Jurkat, Clone E6-1 (cell line): ENCODE measurements around the gene RAPGEF6.

Experiments used
- DNase-seq: peaks from one replicate; pipeline ENCODE4 v3.0.0-alpha.2; 2011; ENCODE audit warnings: low read depth, low spot score
- H3K4me3 ChIP-seq: 2 replicates; pipeline ENCODE4 v1.5.1; 2011; ENCODE audit warnings: mild to moderate bottlenecking, low read length, control low read depth, moderate library complexity

The RAPGEF6 gene

GRCh38 chr5:131563434-131564228, 71.4 kb downstream of the RAPGEF6 start:
- DNase-seq = no peak
- no peak overlapping the region for H3K4me3 ChIP-seq

GRCh38 chr5:131550606-131551005, 84.4 kb downstream of the RAPGEF6 start:
- DNase-seq = no peak
- H3K4me3 ChIP-seq = no peak overlapping the region

DNA sequence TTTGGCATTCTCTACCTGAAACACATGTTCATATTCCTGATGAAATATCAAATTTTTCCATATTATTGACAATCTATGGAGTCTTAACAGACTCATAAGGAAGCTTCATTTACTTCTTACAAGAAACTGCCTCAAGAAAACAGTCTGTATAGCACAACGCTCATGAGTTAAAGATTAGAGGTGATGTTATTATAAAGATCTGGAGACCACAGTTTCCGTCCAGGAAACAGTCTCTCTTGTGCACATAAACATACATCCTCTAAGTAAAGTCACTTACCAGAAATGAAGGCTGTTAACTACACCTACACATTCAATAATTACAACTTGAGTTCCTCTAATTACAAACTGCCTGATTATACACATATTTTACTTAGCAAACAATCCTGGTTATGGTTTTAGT, 86.9 kb downstream of the RAPGEF6 start:
- DNase-seq = peak; percentile 90

DNA sequence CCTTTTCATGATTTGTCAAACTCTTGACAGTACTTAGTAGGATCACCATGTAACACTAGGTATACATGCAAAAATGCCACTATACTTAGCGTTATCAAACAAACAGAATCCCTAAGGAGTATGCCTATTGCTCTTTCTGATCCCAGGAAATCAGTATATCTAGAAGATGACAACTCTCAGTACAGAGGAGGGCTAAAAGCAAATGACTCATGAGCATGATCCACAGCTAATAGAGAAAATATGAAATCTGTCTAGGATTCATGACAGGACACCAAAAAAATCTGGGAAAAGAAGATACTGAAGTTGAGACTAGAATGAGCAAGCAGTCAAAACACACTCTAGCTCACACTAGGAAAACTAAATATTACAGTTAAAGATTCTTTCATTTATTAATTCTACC, 89.2 kb downstream of the RAPGEF6 start:
- H3K4me3 ChIP-seq = no peak overlapping the region
- no peak for DNase-seq

More for the DNA sequence above, 86.9 kb downstream of the RAPGEF6 start:
- no peak overlapping the region for H3K4me3 ChIP-seq

DNA sequence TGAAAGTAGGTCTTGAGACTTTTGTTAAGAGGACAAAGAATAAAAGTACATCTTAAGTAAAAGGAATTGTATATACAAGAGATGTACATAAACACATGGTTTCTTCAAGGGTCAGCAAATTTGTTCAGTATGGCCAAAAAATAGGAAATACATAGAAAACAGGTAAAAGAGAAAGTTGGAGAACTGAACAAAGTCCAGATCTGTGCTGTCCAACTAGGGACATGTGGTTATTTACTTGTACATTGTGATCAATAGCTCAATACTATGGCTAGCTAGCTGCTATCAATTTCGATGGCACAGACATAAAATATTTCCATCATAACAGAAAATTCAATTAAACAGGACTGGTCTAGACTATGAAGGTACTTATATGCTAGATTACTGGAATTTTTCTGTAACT, 92.3 kb downstream of the RAPGEF6 start:
- no peak overlapping the region for H3K4me3 ChIP-seq
- DNase-seq = no peak

DNA sequence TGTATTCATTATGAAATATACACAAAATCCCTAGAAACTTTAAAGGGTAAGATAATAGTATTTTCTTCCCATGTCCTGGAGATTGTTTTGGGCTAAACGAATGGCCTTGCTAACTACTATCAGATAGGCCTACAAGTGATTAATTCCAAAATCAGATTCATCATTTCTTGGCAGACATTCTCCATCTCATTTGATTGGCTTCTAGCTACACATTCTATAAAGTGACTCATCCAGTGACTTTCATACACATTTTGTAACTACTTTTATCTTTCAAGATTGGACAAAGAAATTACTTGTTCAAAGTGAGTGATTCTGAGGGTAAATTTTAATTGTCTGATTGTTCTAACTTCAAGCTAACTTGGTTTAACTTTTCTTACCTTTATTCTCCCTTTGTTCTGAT, 93.3 kb downstream of the RAPGEF6 start:
- H3K4me3 ChIP-seq = no peak overlapping the region
- no peak for DNase-seq

DNA sequence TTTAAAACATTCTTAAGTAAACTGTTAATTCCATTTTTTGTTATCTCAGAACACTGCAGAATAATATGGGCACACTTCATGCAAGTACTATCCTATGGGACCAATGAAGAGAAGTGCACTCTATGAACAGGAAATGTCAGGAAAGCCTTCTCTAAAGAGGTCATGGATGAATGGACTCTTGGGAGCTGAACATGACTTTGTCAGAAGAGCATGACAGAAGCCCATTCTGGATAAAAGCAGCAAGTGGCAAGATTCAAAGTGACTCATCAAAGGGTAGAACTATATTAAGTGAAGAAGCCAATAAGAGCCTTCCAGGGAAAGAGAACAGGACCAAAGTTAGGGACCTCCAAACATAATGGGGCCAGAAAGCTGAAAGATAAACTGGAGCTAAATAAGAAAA, 94.0 kb downstream of the RAPGEF6 start:
- no peak for DNase-seq
- no peak overlapping the region for H3K4me3 ChIP-seq

DNA sequence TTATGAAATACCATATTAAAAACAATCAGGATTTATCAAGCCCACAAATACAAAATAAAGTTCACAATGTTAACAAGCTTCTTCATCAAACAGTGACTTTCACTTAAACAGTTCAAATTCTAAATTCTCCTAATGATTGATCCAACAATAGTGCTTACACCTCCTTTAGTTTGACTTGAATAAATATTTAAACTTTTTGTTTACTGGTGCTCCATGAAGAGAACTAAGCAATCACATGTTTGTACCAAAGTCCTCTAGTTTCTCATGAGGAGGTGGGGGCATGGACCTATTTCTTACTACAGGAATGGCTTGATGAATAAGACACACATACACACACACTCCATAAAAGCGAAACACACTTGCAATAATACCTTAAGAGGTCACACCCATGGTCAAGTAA, 95.8 kb downstream of the RAPGEF6 start:
- no peak for DNase-seq

GRCh38 chr5:131538177-131538593, 96.8 kb downstream of the RAPGEF6 start:
- no peak overlapping the region for H3K4me3 ChIP-seq
- DNase-seq = no peak

More for the DNA sequence above, 95.8 kb downstream of the RAPGEF6 start:
- no peak overlapping the region for H3K4me3 ChIP-seq

- H3K4me3 ChIP-seq = no peak overlapping the region
- DNase-seq = no peak
These were observed 98.1 kb downstream of the RAPGEF6 start for GRCh38 chr5:131536850-131537448.

- no peak overlapping the region for H3K4me3 ChIP-seq
- DNase-seq = no peak
These were observed 98.7 kb downstream of the RAPGEF6 start for GRCh38 chr5:131536211-131536826.

- DNase-seq = no peak
- H3K4me3 ChIP-seq = no peak overlapping the region
These were observed 100.1 kb downstream of the RAPGEF6 start for GRCh38 chr5:131534974-131535373.

DNA sequence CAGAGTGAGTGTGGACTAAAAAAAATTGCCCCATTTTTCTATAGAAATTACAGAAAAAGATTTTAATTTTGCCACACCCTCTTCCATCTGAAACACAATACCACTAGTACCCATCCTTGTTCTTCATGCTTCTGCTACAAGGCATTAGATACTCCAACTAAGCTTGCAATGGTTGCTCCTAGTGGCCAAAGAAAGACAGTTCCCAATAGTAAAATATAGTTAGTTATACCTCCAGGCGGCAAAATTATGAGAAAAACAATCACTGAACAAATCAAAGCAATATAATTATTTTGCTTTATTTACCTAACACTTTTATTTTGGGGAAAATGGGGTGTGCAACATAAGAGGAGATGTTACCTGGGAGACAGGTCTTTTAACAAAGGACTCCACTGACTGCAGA, 101.2 kb downstream of the RAPGEF6 start:
- DNase-seq = no peak
- H3K4me3 ChIP-seq = no peak overlapping the region

DNA sequence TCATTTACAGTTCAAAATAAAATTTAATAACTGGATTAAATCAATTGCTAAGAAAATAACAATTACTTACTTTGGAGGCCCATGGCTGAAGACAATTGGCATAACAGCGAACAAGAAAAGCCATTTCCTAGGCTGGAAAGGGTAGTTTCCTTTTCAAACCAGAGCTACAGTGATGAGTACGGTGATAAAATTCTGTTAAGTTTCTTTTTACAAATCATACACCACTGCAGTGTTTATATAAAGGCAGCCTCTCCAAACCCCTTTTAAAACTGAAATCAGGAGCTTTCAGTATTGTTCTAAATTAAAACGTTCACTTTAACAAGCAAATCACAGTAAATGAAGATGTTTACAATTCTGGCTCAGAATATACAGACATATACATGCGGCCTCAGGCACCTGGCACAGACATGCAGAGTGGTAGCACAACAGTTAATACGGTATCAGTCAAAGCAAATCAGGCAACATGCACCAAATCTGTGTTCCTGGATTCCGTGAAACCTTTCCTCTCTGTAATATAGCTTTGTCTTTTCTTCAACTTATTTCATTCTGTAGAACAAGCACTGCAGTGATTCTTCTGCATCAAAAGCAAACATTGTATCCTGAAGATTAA, 102.9 kb downstream of the RAPGEF6 start:
- no peak overlapping the region for H3K4me3 ChIP-seq
- no peak for DNase-seq

DNA sequence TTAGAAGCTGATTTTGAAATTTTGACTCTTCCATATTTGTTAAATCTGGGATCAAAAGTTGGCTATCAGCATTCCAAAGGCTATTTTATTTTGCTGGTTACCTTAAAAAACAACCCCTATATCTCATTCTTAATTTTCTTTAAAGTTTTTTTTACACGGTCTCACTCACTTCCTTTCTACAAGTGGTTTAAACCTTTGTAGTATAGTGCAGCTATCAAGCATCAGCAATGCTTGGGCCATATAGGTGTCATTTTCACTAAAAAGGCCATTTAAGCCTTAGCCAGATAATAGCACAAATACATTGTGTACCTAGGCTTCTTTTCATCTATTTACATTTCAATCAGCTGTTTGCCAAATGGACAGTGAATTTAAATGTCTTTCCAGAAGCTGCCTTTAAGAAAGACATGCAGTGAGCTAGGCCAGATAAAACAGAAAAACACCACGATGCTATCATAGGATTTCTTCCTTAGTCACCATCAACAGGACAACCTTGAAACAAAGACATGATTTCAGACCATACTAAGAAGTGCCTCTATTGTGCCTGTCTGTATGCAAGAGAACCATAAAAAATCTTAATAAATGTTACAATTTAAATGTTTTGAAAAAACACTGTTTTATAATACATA, 104.2 kb downstream of the RAPGEF6 start:
- H3K4me3 ChIP-seq = no peak overlapping the region
- DNase-seq = no peak

DNA sequence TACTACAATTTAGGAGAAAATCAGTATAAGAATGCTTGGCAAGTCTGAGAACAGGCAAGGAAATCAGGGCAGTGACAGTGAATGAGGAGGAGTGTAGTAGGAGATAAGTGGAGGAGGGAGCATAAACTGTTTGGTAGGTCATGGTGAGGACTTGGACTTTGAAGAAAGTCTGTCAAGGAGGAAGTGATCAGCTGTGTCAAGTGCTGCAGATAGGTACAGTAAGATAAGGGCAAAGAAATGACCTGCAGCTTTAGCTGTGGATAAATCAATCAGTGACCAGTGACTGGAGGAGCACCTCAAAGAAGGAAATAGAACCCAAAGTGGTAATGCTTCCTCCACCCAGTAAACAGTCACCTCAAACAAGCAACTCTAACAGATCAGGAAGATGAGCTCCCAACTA, 106.3 kb downstream of the RAPGEF6 start:
- no peak for DNase-seq
- H3K4me3 ChIP-seq = no peak overlapping the region

- DNase-seq = no peak
- no peak overlapping the region for H3K4me3 ChIP-seq
These were observed 109.2 kb downstream of the RAPGEF6 start for GRCh38 chr5:131525805-131526204.

DNA sequence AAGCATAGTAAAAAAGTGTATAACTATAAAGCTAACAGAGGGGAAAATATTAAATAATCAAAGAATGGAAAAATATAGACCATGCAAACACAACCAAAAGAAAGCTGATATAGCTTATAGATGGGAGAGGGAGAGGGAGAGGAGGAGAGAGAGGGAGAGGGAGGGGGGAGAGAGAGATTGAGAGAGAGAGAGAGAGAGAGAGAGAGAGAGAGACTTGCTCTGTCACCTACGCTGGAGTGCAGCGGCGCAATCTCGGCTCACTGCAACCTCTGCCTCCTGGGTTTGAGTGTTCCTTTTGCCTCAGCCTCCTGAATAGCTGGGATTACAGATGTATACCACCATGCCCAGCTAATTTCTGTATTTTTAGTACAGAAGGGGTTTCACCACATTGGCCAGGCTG, 110.6 kb downstream of the RAPGEF6 start:
- DNase-seq = no peak
- no peak overlapping the region for H3K4me3 ChIP-seq

GRCh38 chr5:131523500-131524185, 111.4 kb downstream of the RAPGEF6 start:
- H3K4me3 ChIP-seq = no peak overlapping the region
- no peak for DNase-seq
